GM12874 (cell line): ENCODE data around the gene MAGT1.

Source experiments
- TF ChIP-seq, protein P1 (sequence below): IDR thresholded peaks from 2 replicates; pipeline ENCODE4 v1.5.1; 2011; ENCODE audit warnings: low read depth, mild to moderate bottlenecking, control low read depth, low read length, moderate library complexity; ENCODE audit not compliant: insufficient read depth

The MAGT1 gene

GRCh38 chrX:77894921-77895886 is at the start of gene MAGT1:
TSS of gene MAGT1 (minus strand) at chrX:77895435. CDS start at chrX:77895410, 25 bp downstream.
- TF ChIP-seq, protein P1, sequence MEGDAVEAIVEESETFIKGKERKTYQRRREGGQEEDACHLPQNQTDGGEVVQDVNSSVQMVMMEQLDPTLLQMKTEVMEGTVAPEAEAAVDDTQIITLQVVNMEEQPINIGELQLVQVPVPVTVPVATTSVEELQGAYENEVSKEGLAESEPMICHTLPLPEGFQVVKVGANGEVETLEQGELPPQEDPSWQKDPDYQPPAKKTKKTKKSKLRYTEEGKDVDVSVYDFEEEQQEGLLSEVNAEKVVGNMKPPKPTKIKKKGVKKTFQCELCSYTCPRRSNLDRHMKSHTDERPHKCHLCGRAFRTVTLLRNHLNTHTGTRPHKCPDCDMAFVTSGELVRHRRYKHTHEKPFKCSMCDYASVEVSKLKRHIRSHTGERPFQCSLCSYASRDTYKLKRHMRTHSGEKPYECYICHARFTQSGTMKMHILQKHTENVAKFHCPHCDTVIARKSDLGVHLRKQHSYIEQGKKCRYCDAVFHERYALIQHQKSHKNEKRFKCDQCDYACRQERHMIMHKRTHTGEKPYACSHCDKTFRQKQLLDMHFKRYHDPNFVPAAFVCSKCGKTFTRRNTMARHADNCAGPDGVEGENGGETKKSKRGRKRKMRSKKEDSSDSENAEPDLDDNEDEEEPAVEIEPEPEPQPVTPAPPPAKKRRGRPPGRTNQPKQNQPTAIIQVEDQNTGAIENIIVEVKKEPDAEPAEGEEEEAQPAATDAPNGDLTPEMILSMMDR, result no peak

GRCh38 chrX:77938083-77938680 is 42.9 kb upstream of the MAGT1 start:
- TF ChIP-seq, protein P1, result no peak

GRCh38 chrX:77937291-77937690 is 42.1 kb upstream of the MAGT1 start:
- TF ChIP-seq, protein P1, result no peak

- TF ChIP-seq, protein P1, result no peak
Measured at GRCh38 chrX:77936299-77936698, 41.1 kb upstream of the MAGT1 start.

GRCh38 chrX:77935886-77936285 is 40.7 kb upstream of the MAGT1 start:
- TF ChIP-seq, protein P1, result no peak

DNA sequence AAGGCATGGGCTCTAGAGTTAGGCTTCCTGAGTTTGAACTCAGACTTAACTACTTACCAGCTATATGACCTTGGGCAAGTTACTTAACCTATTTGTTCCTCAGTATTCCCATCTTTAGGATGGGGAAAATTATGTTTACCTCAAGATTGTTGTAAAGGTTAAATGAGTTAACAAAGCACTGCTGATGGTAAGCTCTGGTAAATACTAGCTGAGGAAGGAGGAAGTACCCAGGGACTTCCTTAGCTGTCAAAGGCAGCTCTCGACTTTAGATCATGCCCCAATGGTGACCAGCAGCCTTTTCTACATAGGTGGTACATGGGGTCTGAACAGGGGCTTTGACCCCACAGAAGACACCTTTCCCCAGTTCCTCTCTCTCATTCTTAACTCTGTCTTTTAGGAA is 35.3 kb upstream of the MAGT1 start:
- TF ChIP-seq, protein P1, result no peak

DNA sequence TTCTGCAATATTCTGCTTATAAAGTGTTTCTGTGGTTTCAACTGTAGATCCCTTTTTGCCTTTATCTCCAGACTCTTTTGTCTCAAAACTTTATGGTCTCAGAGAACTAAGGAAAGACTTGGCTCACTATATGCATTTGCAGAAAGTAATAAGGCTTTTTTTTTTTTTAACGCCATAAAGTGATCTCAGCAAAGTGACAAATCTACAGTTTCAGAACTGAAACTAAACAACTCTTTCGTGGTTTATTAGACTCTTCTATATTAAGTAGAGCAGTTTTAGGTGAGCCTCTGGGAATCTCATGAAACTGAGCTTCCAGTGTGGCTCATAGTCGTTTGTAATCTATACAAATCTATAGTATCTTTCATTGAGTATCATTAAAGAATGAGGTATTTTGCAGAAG is 30.5 kb upstream of the MAGT1 start:
- TF ChIP-seq, protein P1, result no peak
